K562 (cell line): ENCODE measurements around the gene ZNF761. TPM values are rescaled to one million over a fixed set of nuclear protein-coding genes. Genes with fewer than 3 reads are reported as not detected.

ENCODE experiments used
- ATAC-seq: fragments of 200-7000 bp; cut with Tn5 transposase; 3 replicates; pipeline ENCODE4 v1.9.1; 2020; ENCODE audit warnings: moderate library complexity
- BruUV-seq: library from RNA; stranded (reverse); fragments of 400-500 nt; replicated peaks from 2 replicates; lab custom pipeline; 2021; lab: Mats Ljungman, UMichigan
- CTCF ChIA-PET: fragments of 300-600 bp; formaldehyde crosslinking; extraction: SDS; loops from one replicate; lab custom pipeline; 2021; ENCODE audit warnings: low intra/inter-chr PET ratio; lab: Yijun Ruan, JAX
- POLR2A ChIA-PET: fragments of 300-600, 350-650 bp; sonication (Branson Sonifier 250); formaldehyde crosslinking; extraction: SDS; loops from one replicate; lab custom pipeline; 2021; ENCODE audit warnings: antibody characterized with exemption, inconsistent platforms; lab: Yijun Ruan, JAX
- DNase-seq, 4 experiments: peaks; one replicate each; pipeline versions ENCODE4 v3.0.0 to v3.0.0-alpha.2; 2011 to 2018; ENCODE audit warnings: low spot score in 3 of 4, mixed read lengths in 3 of 4; ENCODE audit errors: extremely low read depth in 1 of 4
- FAIRE-seq: peaks from 2 replicates; lab custom pipeline; 2011; peaks lifted over from hg19 to GRCh38; lab: Jason Lieb, UNC
- H2AFZ ChIP-seq: 2 replicates; pipeline ENCODE4 v1.6.0; 2011; ENCODE audit warnings: low read depth, low read length, control low read depth, inconsistent platforms
- H3K27ac ChIP-seq: fragments of 200-600 bp; 3 replicates; pipeline ENCODE4 v1.8.0; 2011; ENCODE audit warnings: low read depth, mild to moderate bottlenecking, control low read depth, inconsistent platforms, low read length, moderate library complexity, mixed read lengths; ENCODE audit errors: extremely low read depth
- H3K27me3 ChIP-seq, 2 experiments: fragments of 300-600 bp in 1 of 2; 2 replicates in 1 of 2; 3 replicates in 1 of 2; pipeline versions ENCODE4 v1.6.0 to v1.8.0; 2011; ENCODE audit warnings: inconsistent platforms in 2 of 2, low read length in 2 of 2, mild to moderate bottlenecking in 1 of 2, mixed read lengths in 1 of 2, moderate library complexity in 1 of 2; ENCODE audit not compliant: control insufficient read depth in 2 of 2, insufficient read depth in 2 of 2
- H3K36me3 ChIP-seq: fragments of 300-600 bp; 3 replicates; pipeline ENCODE4 v1.8.0; 2011; ENCODE audit warnings: mild to moderate bottlenecking, low read length, inconsistent platforms; ENCODE audit not compliant: control insufficient read depth, insufficient read depth
- H3K4me1 ChIP-seq, 2 experiments: fragments of 200-600 bp in 1 of 2; replicated peaks in 1 of 2; 2 replicates in 1 of 2; 3 replicates in 1 of 2; pipeline versions ENCODE4 v1.5.1 to v1.8.0; 2011; ENCODE audit warnings: inconsistent platforms in 2 of 2, low read length in 2 of 2, mild to moderate bottlenecking in 1 of 2, mixed read lengths in 1 of 2, moderate library complexity in 1 of 2; ENCODE audit not compliant: control insufficient read depth in 2 of 2, insufficient read depth in 2 of 2
- H3K4me2 ChIP-seq: 2 replicates; pipeline ENCODE4 v1.6.1; 2011; ENCODE audit warnings: low read length, control low read depth, inconsistent platforms, mixed read lengths; ENCODE audit not compliant: insufficient read depth
- H3K4me3 ChIP-seq: fragments of 200-600 bp; sonication (generic), shearing (Covaris generic); 2 replicates; pipeline ENCODE4 v1.5.1; 2016; ENCODE audit warnings: control low read depth, inconsistent platforms
- H3K79me2 ChIP-seq: fragments of 200-600 bp; 3 replicates; pipeline ENCODE4 v1.8.0; 2011; ENCODE audit warnings: low read length, inconsistent platforms; ENCODE audit not compliant: control insufficient read depth, insufficient read depth
- H3K9ac ChIP-seq, 2 experiments: 2 replicates each; pipeline versions ENCODE4 v1.6.0 to v1.6.1; 2011; ENCODE audit warnings: low read depth in 2 of 2, low read length in 2 of 2, control low read depth in 1 of 2, inconsistent platforms in 1 of 2, mild to moderate bottlenecking in 1 of 2, mixed read lengths in 1 of 2; ENCODE audit not compliant: insufficient read depth in 1 of 2
- H3K9me1 ChIP-seq: one replicate; pipeline ENCODE4 v1.6.0; 2011; ENCODE audit warnings: inconsistent platforms, mild to moderate bottlenecking, low read length, moderate library complexity; ENCODE audit not compliant: control insufficient read depth, insufficient read depth
- H3K9me3 ChIP-seq: replicated peaks from 2 replicates; pipeline ENCODE4 v1.5.1; 2011; ENCODE audit warnings: low read depth, low read length, inconsistent platforms; ENCODE audit not compliant: control insufficient read depth, insufficient read depth
- H4K20me1 ChIP-seq: replicated peaks from 2 replicates; pipeline ENCODE4 v1.6.1; 2011; ENCODE audit warnings: low read length, inconsistent platforms, mixed read lengths; ENCODE audit not compliant: control insufficient read depth, insufficient read depth
- CTBP1 ChIP-seq: fragments of 450-650 bp; IDR thresholded peaks from 2 replicates; pipeline ENCODE4 v1.6.1; 2016; ENCODE audit warnings: borderline replicate concordance
- EHMT2 ChIP-seq: fragments of 450-650 bp; IDR thresholded peaks from 2 replicates; pipeline ENCODE4 v1.6.1; 2018; ENCODE audit warnings: antibody characterized with exemption
- ELF1 ChIP-seq: fragments of 200-800 bp; sonication (Bioruptor generic); IDR thresholded peaks from 2 replicates; pipeline ENCODE4 v1.6.1; 2016; ENCODE audit warnings: missing genetic modification characterization, missing compliant biosample characterization
- HNRNPL ChIP-seq: fragments of 200-400 bp; formaldehyde crosslinking; IDR thresholded peaks from 2 replicates; pipeline ENCODE4 v1.6.1; 2017; ENCODE audit warnings: low read depth, mild to moderate bottlenecking, low read length
- MITF ChIP-seq: IDR thresholded peaks from 2 replicates; pipeline ENCODE4 v1.6.1; 2014; ENCODE audit warnings: antibody characterized with exemption
- REST ChIP-seq, 2 experiments: fragments of 450-650 bp; formaldehyde crosslinking in 1 of 2; IDR thresholded peaks; 2 replicates each; pipeline versions ENCODE4 v1.4.0 to v1.6.1; 2014 to 2020; ENCODE audit warnings: mild to moderate bottlenecking in 2 of 2, borderline replicate concordance in 1 of 2, low read depth in 1 of 2
- WGBS: fragments of 100-300 bp; shearing (Covaris generic); methylation state at CpG from one replicate; pipeline ENCODE4 v1.1.6; 2016; ENCODE audit warnings: low coverage, mixed read lengths; ENCODE audit not compliant: insufficient coverage; ENCODE audit errors: missing lambda C conversion rate; 5-methylcytosine and 5-hydroxymethylcytosine counted together
- in situ Hi-C: fragments of 300-500 bp; cut with MboI; formaldehyde crosslinking; loops from 4 replicates; pipeline ENCODE4 v1.15.0; 2018; ENCODE audit warnings: inconsistent platforms, mixed read lengths
- intact Hi-C: fragments of 100-400 bp; cut with micrococcal nuclease; formaldehyde crosslinking; loops from 2 replicates; pipeline ENCODE4 v1.14.2; 2022
- polyA plus RNA-seq, 8 experiments: library from polyadenylated mRNA; depleted of rRNA in 4 of 8; stranded (reverse) in 5 of 8; unstranded in 3 of 8; fragments of >200 nt; fragmentation: Nextera tagmentation in 2 of 8; fragmentation: Illumina TruSeq in 1 of 8; extraction: Ambion mirVana in 2 of 8; extraction: Trizol in 1 of 8; gene quantifications; 2 replicates each; pipeline versions ENCODE4 v1.2.1 to v1.2.3, GENCODE V29; 2011 to 2014; ENCODE audit warnings: inconsistent platforms in 1 of 8, missing spikeins in 1 of 8
- total RNA-seq, 7 experiments: library from RNA; depleted of rRNA in 6 of 7; stranded (reverse); fragments of >200 nt in 6 of 7; fragmentation: Illumina TruSeq in 2 of 7; extraction: Trizol in 2 of 7; gene quantifications; 2 replicates each; pipeline versions ENCODE4 v1.2.1 to v1.2.3, GENCODE V29; 2011 to 2021; ENCODE audit warnings: low replicate concordance in 1 of 7

ZNF761 gene
- total and polyA plus RNA-seq, 9 of the 15 experiments (the other 6 are each of a cell fraction or from before 2014, with no cell fraction given): 10.3 to 30.2 (median 17.0) TPM

GRCh38 chr19:53504885-53505284 lies 73.1 kb downstream of the ZNF761 start:
- ChIA-PET CTCF (no interaction called here), POLR2A (interaction anchor here (0.6 kb wide), 1 partner anchor 462 kb away, joined by 3 read pairs; no protein-coding TSS in a partner anchor)
- FAIRE-seq (no peak), DNase-seq (no peak), ATAC-seq (no peak)
- no peaks in the 10 kb centered on the region for H3K9me1 ChIP-seq
- no peaks in the 10 kb centered on the region for H4K20me1 ChIP-seq
- no peak overlapping the region for H3K4me3 ChIP-seq
- H3K9me3 ChIP-seq: no peaks in the 10 kb centered on the region
- intact Hi-C loops: no loop called here
- H3K79me2 ChIP-seq: no peaks in the 10 kb centered on the region
- H3K9ac ChIP-seq: no peak overlapping the region
- H3K27ac ChIP-seq: no peak overlapping the region
- H3K4me2 ChIP-seq: no peak overlapping the region
- 2% methylated on average over 7 of the region's 7 CpGs for WGBS
- H3K36me3 ChIP-seq: no peaks in the 10 kb centered on the region
- no TSS peak for BruUV-seq
- peaks cover 4 to 19% of the 10 kb centered on the region in 2 experiments; a peak in 3 of 5 replicates for H3K27me3 ChIP-seq
- in situ Hi-C loops: loop anchor here (5.0 kb wide), 1 partner anchor 83 kb away; no protein-coding TSS in a partner anchor
- no peak overlapping the region for H2AFZ ChIP-seq
- H3K4me1 ChIP-seq: no peaks in the 10 kb centered on the region
- no peak for TF ChIP-seq ELF1
- no peak for TF ChIP-seq EHMT2
- no peak for TF ChIP-seq HNRNPL
- TF ChIP-seq CTBP1: no peak
- TF ChIP-seq REST (IDR thresholded peaks at IDR 0.05; ENCODE audit: borderline replicate concordance): no peak
- no peak for TF ChIP-seq REST (CRISPR knock-in tag; IDR thresholded peaks at IDR 0.05; ENCODE audit: low read depth)
- TF ChIP-seq MITF: no peak
